Caco-2 (cell line): ENCODE results near the gene TXNRD1. TPM values are rescaled to one million over a fixed set of nuclear protein-coding genes. Genes with fewer than 3 reads are reported as not detected.
"Not testable (repeated sequence)": the region's sequence is repeated elsewhere in the genome, so short reads cannot be mapped to it uniquely, and the experiment has no call there.

Experiments used
- BruUV-seq: library from RNA; stranded (reverse); fragments of 400-500 nt; replicated peaks from 2 replicates; lab custom pipeline; 2021; lab: Mats Ljungman, UMichigan
- CTCF ChIA-PET: fragments of 300-600 bp; sonication (Branson Sonifier 250); formaldehyde crosslinking; loops from one replicate; lab custom pipeline; 2022; ENCODE audit warnings: antibody characterized with exemption; lab: Charles Lee
- POLR2A ChIA-PET: fragments of 300-600 bp; sonication (Branson Sonifier 250); formaldehyde crosslinking; loops from one replicate; lab custom pipeline; 2022; ENCODE audit warnings: antibody characterized with exemption; lab: Charles Lee
- DNase-seq, 2 experiments: peaks; one replicate each; pipeline versions ENCODE4 v3.0.0 to v3.0.0-alpha.2; 2020 to 2022
- H3K27me3 ChIP-seq: replicated peaks from 2 replicates; pipeline ENCODE4 v1.6.0; 2011; ENCODE audit warnings: low read length; ENCODE audit not compliant: control insufficient read depth, insufficient read depth
- H3K36me3 ChIP-seq: 2 replicates; pipeline ENCODE4 v1.5.1; 2011; ENCODE audit warnings: low read length; ENCODE audit not compliant: control insufficient read depth, insufficient read depth
- H3K4me1 ChIP-seq: fragments of 250-450 bp; sonication (Bioruptor Pico); 2 replicates; pipeline ENCODE4 v1.5.1; 2020; ENCODE audit warnings: mild to moderate bottlenecking
- H3K4me3 ChIP-seq: 2 replicates; pipeline ENCODE4 v1.5.1; 2011; ENCODE audit warnings: low read depth, mild to moderate bottlenecking, control low read depth, low read length
- H3K9me3 ChIP-seq: fragments of 250-450 bp; sonication (Bioruptor Pico); 2 replicates; pipeline ENCODE4 v1.5.1; 2020; ENCODE audit warnings: mild to moderate bottlenecking, moderate library complexity
- H3K27ac Mint-ChIP-seq: one replicate; pipeline ENCODE4 v1.8.0; 2022; ENCODE audit warnings: mixed read lengths; ENCODE audit not compliant: unreplicated experiment
- H3K27me3 Mint-ChIP-seq: one replicate; pipeline ENCODE4 v1.8.0; 2022; ENCODE audit warnings: mixed read lengths; ENCODE audit not compliant: insufficient read depth, unreplicated experiment
- H3K36me3 Mint-ChIP-seq: one replicate; pipeline ENCODE4 v1.8.0; 2022; ENCODE audit warnings: mild to moderate bottlenecking, mixed read lengths; ENCODE audit not compliant: insufficient read depth, unreplicated experiment
- H3K4me1 Mint-ChIP-seq: one replicate; pipeline ENCODE4 v1.8.0; 2022; ENCODE audit warnings: low read depth, mixed read lengths; ENCODE audit not compliant: unreplicated experiment
- H3K4me3 Mint-ChIP-seq: one replicate; pipeline ENCODE4 v1.8.0; 2022; ENCODE audit warnings: mild to moderate bottlenecking, moderate library complexity, mixed read lengths; ENCODE audit not compliant: unreplicated experiment
- H3K9me3 Mint-ChIP-seq: one replicate; pipeline ENCODE4 v1.8.0; 2022; ENCODE audit warnings: mixed read lengths; ENCODE audit not compliant: unreplicated experiment
- CTCF ChIP-seq, 2 experiments: fragments of 200-600 bp in 1 of 2; IDR thresholded peaks; 1 replicate in 1 of 2; 2 replicates in 1 of 2; pipeline versions ENCODE4 v1.5.1 to v1.8.0; 2011 to 2022; ENCODE audit warnings: antibody characterized with exemption in 1 of 2, control low read depth in 1 of 2, inconsistent platforms in 1 of 2, low read depth in 1 of 2, low read length in 1 of 2, mild to moderate bottlenecking in 1 of 2, moderate library complexity in 1 of 2; ENCODE audit not compliant: insufficient read depth in 1 of 2, severe bottlenecking in 1 of 2, unreplicated experiment in 1 of 2
- intact Hi-C: fragments of 100-400 bp; cut with micrococcal nuclease; formaldehyde crosslinking; loops from one replicate; pipeline ENCODE4 v1.10.0; 2022; ENCODE audit not compliant: unreplicated experiment
- total RNA-seq: library from RNA; stranded (reverse); gene quantifications from 2 replicates; pipeline ENCODE4 v1.2.3, GENCODE V29; 2022

TXNRD1 gene
- total RNA-seq, 1 experiment from 2014 or later = 115 TPM

- CTCF ChIA-PET = no interaction called here
- no peak overlapping the region for H3K27ac Mint-ChIP-seq
- Histone ChIP-seq H3K4me3 (no peak overlapping the region), H3K27me3 (no peaks in the 10 kb centered on the region), H3K4me1 (no peaks in the 10 kb centered on the region), H3K36me3 (no peaks in the 10 kb centered on the region), H3K9me3 (0 out of 2 replicates have a peak, but pooled peaks cover 2% of the 10 kb centered on the region)
- H3K27me3 Mint-ChIP-seq = no peaks in the 10 kb centered on the region
- POLR2A ChIA-PET = no interaction called here
- H3K4me1 Mint-ChIP-seq = no peaks in the 10 kb centered on the region
- DNase-seq = no peak
- no peaks in the 10 kb centered on the region for H3K9me3 Mint-ChIP-seq
- H3K4me3 Mint-ChIP-seq = no peak overlapping the region
- no TSS peak for BruUV-seq
- no peak for TF ChIP-seq CTCF (IDR thresholded peaks at IDR 0.05; ENCODE audit: insufficient read depth in 1 of 2, low read depth in 1 of 2, low read length in 1 of 2, severe bottlenecking in 1 of 2, unreplicated experiment in 1 of 2)
- peaks cover 73% of the 10 kb centered on the region for H3K36me3 Mint-ChIP-seq
- intact Hi-C loops = no loop called here
These were observed 114.3 kb downstream of the TXNRD1 start for GRCh38 chr12:104329707-104330532.

GRCh38 chr12:104331376-104331775 is 115.8 kb downstream of the TXNRD1 start:
- no peak overlapping the region for H3K4me3 ChIP-seq
- CTCF ChIA-PET = no interaction called here
- H3K9me3 Mint-ChIP-seq = no peaks in the 10 kb centered on the region
- H3K27ac Mint-ChIP-seq = no peak overlapping the region
- intact Hi-C loops = no loop called here
- POLR2A ChIA-PET = no interaction called here
- 0 out of 2 replicates have a peak, but pooled peaks cover 2% of the 10 kb centered on the region for H3K9me3 ChIP-seq
- no peaks in the 10 kb centered on the region for H3K27me3 ChIP-seq
- H3K4me1 ChIP-seq = no peaks in the 10 kb centered on the region
- peaks cover 72% of the 10 kb centered on the region for H3K36me3 Mint-ChIP-seq
- no peak for TF ChIP-seq CTCF (IDR thresholded peaks at IDR 0.05; ENCODE audit: insufficient read depth in 1 of 2, low read depth in 1 of 2, low read length in 1 of 2, severe bottlenecking in 1 of 2, unreplicated experiment in 1 of 2)
- no TSS peak for BruUV-seq
- no peaks in the 10 kb centered on the region for H3K36me3 ChIP-seq
- DNase-seq = no peak
- H3K4me3 Mint-ChIP-seq = no peak overlapping the region
- no peaks in the 10 kb centered on the region for H3K27me3 Mint-ChIP-seq
- H3K4me1 Mint-ChIP-seq = no peaks in the 10 kb centered on the region

GRCh38 chr12:104332273-104332672 is 116.7 kb downstream of the TXNRD1 start:
- H3K9me3 Mint-ChIP-seq, H3K27me3 Mint-ChIP-seq, H3K27me3 ChIP-seq, H3K4me1 ChIP-seq, H3K9me3 ChIP-seq, H3K27ac Mint-ChIP-seq, BruUV-seq, H3K4me3 ChIP-seq, H3K4me1 Mint-ChIP-seq, POLR2A ChIA-PET, H3K4me3 Mint-ChIP-seq, CTCF ChIA-PET, H3K36me3 ChIP-seq, intact Hi-C loops, DNase-seq: not testable (repeated sequence)
- H3K36me3 Mint-ChIP-seq = peaks cover 69% of the 10 kb centered on the region
